Type B pancreatic cell (in vitro differentiated cells): ENCODE results near the gene TMTC4. TPM values are rescaled to one million over a fixed set of nuclear protein-coding genes. Genes with fewer than 3 reads are reported as not detected.

ENCODE experiments used
- DNase-seq: peaks from one replicate; pipeline ENCODE4 v3.0.0; 2021; ENCODE audit warnings: mixed read lengths; ENCODE audit not compliant: unreplicated experiment; ENCODE audit errors: extremely low spot score
- H3K27ac Mint-ChIP-seq: 2 replicates; pipeline ENCODE4 v1.8.0; 2021; ENCODE audit warnings: mild to moderate bottlenecking, mixed read lengths
- H3K27me3 Mint-ChIP-seq: 2 replicates; pipeline ENCODE4 v1.8.0; 2021; ENCODE audit warnings: mixed read lengths
- H3K36me3 Mint-ChIP-seq: 2 replicates; pipeline ENCODE4 v1.8.0; 2021; ENCODE audit warnings: mixed read lengths
- H3K4me1 Mint-ChIP-seq: one replicate; pipeline ENCODE4 v1.8.0; 2021; ENCODE audit warnings: mixed read lengths; ENCODE audit not compliant: unreplicated experiment
- H3K4me3 Mint-ChIP-seq: 2 replicates; pipeline ENCODE4 v1.8.0; 2021; ENCODE audit warnings: mild to moderate bottlenecking, mixed read lengths
- H3K9me3 Mint-ChIP-seq: 2 replicates; pipeline ENCODE4 v1.8.0; 2021; ENCODE audit warnings: mixed read lengths
- CTCF ChIP-seq: fragments of 200-600 bp; sonication (generic); conservative IDR thresholded peaks from 2 replicates; pipeline ENCODE4 v1.5.0; 2021; ENCODE audit warnings: antibody characterized with exemption, mild to moderate bottlenecking
- total RNA-seq: library from RNA; stranded (reverse); gene quantifications from 2 replicates; pipeline ENCODE4 v1.2.1, GENCODE V29; 2021; ENCODE audit warnings: low replicate concordance

Gene TMTC4
- total RNA-seq, 1 donor from 2014 or later, result 44.5 TPM

DNA sequence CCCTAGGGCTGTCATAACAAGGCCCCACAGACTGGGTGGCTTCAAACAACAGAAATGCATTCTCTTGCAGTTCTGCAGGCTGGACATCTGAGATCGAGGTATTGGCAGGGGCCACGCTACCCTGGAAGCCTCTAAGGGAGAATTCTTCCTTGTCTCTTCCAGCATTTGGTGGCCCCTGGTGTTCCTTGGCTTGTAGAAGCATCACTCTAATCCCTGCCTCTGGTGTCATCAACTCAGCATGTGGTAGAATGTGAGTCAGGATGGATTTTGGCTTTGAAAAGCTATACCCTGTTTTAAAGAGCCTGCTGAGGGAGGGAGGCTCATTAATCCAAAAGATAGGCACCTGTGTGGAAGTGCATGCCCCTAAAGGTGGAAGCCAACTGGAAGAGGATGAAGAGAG is 78.1 kb downstream of the TMTC4 start:
- TF ChIP-seq CTCF, result no peak
- Mint-ChIP-seq H3K36me3 (no peaks in the 10 kb centered on the region), H3K9me3 (no peaks in the 10 kb centered on the region), H3K27ac (no peak overlapping the region), H3K4me1 (peaks cover 8% of the 10 kb centered on the region), H3K4me3 (no peak overlapping the region), H3K27me3 (no peaks in the 10 kb centered on the region)
- DNase-seq, result no peak

GRCh38 chr13:100594731-100595130 is 79.9 kb downstream of the TMTC4 start:
- Mint-ChIP-seq H3K4me3 (no peak overlapping the region), H3K9me3 (no peaks in the 10 kb centered on the region), H3K27me3 (no peaks in the 10 kb centered on the region), H3K36me3 (no peaks in the 10 kb centered on the region), H3K4me1 (peaks cover 4% of the 10 kb centered on the region), H3K27ac (no peak overlapping the region)
- no peak for DNase-seq
- peak; percentile 54 for TF ChIP-seq CTCF

- Mint-ChIP-seq H3K36me3 (no peaks in the 10 kb centered on the region), H3K9me3 (no peaks in the 10 kb centered on the region), H3K27me3 (no peaks in the 10 kb centered on the region), H3K27ac (no peak overlapping the region), H3K4me1 (peaks cover 4% of the 10 kb centered on the region), H3K4me3 (no peak overlapping the region)
- DNase-seq, result no peak
- no peak for TF ChIP-seq CTCF
Measured at GRCh38 chr13:100594255-100594654, 80.3 kb downstream of the TMTC4 start.

- Mint-ChIP-seq H3K27me3 (no peaks in the 10 kb centered on the region), H3K36me3 (no peaks in the 10 kb centered on the region), H3K27ac (peak overlapping the region; percentile 74), H3K4me3 (peak overlapping the region; percentile 87), H3K9me3 (no peaks in the 10 kb centered on the region), H3K4me1 (peaks cover 10% of the 10 kb centered on the region)
- no peak for DNase-seq
- no peak for TF ChIP-seq CTCF
Measured at GRCh38 chr13:100589178-100589725, 85.3 kb downstream of the TMTC4 start.

DNA sequence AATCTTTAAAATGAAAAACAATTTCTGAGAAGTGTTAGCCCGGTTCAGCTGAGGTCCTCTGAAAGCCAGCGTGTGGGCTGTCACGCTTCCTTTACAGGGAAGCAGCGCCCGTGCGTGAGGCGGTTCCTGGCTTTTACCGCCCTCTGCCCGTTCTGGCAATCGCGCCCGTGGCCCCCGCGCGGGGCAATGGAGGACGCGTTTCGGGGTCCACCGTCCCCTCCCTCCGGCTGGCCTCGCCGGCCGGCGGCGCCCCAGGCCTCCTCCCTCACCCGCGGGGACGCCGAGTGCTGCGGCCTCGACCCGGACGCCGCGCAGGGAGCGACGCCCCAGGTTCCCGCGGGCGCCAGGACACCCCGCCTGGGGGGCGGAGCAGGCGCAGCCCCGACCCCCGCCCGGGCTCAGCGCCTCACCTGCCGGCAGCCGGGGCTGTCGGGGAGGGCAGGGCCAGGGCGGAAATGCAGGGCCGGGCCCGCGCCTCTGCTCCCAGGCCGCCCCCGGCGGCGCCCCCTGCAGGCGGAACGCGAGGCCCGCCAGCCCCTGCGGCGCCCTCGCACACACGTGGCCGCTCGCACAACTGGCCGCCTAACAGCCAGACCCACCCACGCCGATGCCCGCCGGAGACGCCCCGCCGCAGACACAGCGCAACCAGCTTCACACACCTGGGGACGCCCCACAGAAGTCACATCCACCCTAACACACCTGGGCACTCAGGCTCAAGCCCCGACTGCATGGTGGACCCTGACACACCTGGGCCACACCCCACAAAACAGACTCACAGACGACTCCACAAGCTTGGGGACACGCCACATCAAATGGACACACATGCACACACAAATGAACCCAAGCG is 86.0 kb downstream of the TMTC4 start, which contains the start of gene GGACT:
Gene GGACT, minus strand, starts transcription at position 459 of the 847 bp plus-strand sequence. CDS start 56,198 bp downstream, outside the sequence.
- DNase-seq, result peak; percentile 85
- no peaks in the 10 kb centered on the region for H3K27me3 Mint-ChIP-seq
- peak; percentile 85 for TF ChIP-seq CTCF
- peak within 1 kb of the TSS; percentile 87 for H3K4me3 Mint-ChIP-seq
- H3K36me3 Mint-ChIP-seq, result no peaks in the 10 kb centered on the region
- H3K27ac Mint-ChIP-seq, result peak within 1 kb of the TSS; percentile 74
- H3K4me1 Mint-ChIP-seq, result peaks cover 10% of the 10 kb centered on the region
- no peaks in the 10 kb centered on the region for H3K9me3 Mint-ChIP-seq
